Measurements from ENCODE around the gene ZNF618. TPM values are rescaled to one million over a fixed set of nuclear protein-coding genes. Genes with fewer than 3 reads are reported as not detected.

ZNF618 gene
- total RNA-seq, 2 donors from 2014 or later: 16.6 to 24.9 TPM

DNA sequence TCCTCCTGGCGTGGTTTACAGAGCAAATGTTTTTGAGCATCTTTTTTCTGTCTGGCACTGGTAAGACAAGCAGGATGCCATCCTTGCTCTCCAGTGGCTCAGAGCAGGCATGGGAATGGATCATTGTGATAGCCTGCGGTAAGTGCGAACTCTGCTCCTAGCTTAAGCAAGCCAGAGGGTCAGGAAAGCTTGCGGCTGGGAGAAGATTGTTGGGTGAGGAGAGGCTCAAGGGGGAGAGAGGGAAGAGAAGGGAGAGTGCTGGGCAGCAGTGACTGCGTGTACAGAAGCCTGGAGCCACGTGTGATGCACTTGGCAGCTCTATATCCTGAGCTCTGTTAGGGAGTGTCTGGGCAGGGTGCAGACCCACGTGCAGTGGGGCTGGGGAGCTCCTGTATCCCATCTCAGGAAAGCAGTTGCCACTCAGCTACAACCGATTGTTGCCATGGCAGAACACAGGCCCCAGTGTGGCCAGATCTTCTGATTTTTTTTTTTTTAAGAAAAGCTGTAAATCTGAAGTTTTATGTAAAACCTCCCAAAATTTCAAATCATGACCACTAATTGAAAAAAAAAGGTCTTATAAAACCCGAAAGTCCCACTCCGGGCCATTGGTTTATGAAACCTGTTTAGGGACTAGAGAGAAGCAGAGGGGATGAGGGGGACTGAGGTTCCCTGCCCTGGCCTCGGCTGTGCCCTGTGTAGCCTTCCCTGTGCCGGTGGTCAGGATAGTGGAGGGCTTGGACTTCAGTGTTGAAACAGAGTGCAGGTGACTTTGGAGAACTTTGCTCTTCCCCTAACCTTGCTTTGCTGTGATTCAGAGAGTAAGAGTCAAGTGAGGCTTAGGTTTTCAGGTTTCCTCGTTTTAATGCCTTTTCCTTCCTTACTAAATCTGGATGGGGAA lies 67.3 kb downstream of the ZNF618 start:
- ATAC-seq (ENCODE audit: insufficient number of reproducible peaks, low FRiP score, low read depth) (no peak), DNase-seq (ENCODE audit: low spot score) (no peak)
- Histone ChIP-seq H3K4me3 (no peak overlapping the region), H3K9me3 (no peaks in the 10 kb centered on the region), H3K36me3 (no peaks in the 10 kb centered on the region), H3K27ac (no peak overlapping the region), H3K27me3 (replicated peaks; ENCODE audit: insufficient read depth) (no peaks in the 10 kb centered on the region), H3K4me1 (ENCODE audit: control insufficient read depth in 1 of 2, low read depth in 2 of 2) (peaks cover 13 to 29% of the 10 kb centered on the region in 2 donors)
- TF ChIP-seq, protein P1, sequence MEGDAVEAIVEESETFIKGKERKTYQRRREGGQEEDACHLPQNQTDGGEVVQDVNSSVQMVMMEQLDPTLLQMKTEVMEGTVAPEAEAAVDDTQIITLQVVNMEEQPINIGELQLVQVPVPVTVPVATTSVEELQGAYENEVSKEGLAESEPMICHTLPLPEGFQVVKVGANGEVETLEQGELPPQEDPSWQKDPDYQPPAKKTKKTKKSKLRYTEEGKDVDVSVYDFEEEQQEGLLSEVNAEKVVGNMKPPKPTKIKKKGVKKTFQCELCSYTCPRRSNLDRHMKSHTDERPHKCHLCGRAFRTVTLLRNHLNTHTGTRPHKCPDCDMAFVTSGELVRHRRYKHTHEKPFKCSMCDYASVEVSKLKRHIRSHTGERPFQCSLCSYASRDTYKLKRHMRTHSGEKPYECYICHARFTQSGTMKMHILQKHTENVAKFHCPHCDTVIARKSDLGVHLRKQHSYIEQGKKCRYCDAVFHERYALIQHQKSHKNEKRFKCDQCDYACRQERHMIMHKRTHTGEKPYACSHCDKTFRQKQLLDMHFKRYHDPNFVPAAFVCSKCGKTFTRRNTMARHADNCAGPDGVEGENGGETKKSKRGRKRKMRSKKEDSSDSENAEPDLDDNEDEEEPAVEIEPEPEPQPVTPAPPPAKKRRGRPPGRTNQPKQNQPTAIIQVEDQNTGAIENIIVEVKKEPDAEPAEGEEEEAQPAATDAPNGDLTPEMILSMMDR (IDR thresholded peaks at IDR 0.05): no peak

DNA sequence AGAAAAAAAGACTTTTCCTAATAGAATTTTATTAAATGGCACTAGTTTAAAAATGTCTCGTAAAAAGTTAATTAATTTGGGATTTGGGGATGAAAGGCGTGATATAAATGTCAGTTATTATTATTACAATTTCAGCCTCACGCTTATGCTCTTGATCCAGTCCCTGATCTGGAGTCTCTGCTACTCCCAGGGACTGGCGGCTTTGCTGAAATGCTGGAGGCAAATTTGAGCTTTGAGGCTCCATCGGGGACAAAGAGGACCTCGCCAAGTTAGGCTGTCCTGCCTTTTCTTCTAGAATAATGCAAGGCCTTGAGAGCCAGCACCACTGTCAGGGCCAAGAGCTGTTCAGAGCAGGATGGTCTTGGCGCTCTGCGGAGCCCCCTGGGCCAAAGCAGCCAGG lies 69.7 kb downstream of the ZNF618 start:
- TF ChIP-seq, protein P1 (IDR thresholded peaks at IDR 0.05): no peak
- no peak overlapping the region for H3K27ac ChIP-seq
- H3K27me3 ChIP-seq (replicated peaks; ENCODE audit: insufficient read depth): no peaks in the 10 kb centered on the region
- peaks cover 8 to 27% of the 10 kb centered on the region in 2 donors for H3K4me1 ChIP-seq (ENCODE audit: control insufficient read depth in 1 of 2, low read depth in 2 of 2)
- no peak overlapping the region for H3K4me3 ChIP-seq
- ATAC-seq (ENCODE audit: insufficient number of reproducible peaks, low FRiP score, low read depth) (no peak), DNase-seq (ENCODE audit: low spot score) (no peak)
- no peaks in the 10 kb centered on the region for H3K9me3 ChIP-seq
- H3K36me3 ChIP-seq: no peaks in the 10 kb centered on the region

DNA sequence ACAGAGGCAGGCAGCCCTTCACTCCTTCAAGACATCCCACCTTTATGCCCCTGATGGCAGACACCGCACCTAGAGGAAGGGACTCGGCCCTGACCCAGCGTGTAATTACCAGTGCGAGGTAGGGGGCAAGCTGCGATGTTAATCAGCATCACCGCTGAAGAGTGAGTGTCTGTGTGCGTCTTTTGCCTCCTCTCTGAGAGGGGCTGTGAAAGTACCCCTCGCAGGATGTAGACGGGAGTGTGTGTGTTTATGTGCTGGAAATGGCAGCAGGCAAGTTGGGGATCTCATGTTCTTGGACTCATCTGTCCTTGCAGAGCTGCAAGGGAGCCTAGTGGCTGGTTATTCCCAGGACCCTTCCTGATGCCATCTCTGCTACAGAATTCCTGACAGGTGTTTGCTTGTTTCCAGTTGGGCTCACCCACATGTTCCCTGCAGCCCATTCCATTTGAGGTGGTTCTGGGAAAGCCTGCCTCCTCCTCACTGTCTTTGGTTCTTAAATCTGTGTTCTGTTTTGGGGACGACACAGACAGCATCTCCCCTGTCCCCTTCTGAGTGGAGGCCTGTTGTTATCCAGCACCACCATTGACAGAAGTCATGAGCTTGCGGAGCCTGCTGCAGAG lies 70.5 kb downstream of the ZNF618 start:
- Histone ChIP-seq H3K27ac (no peak overlapping the region), H3K27me3 (replicated peaks; ENCODE audit: insufficient read depth) (no peaks in the 10 kb centered on the region), H3K4me3 (no peak overlapping the region), H3K4me1 (ENCODE audit: control insufficient read depth in 1 of 2, low read depth in 2 of 2) (peaks cover 3 to 19% of the 10 kb centered on the region in 2 donors), H3K36me3 (no peaks in the 10 kb centered on the region), H3K9me3 (no peaks in the 10 kb centered on the region)
- TF ChIP-seq, protein P1 (IDR thresholded peaks at IDR 0.05): no peak
- no peak for DNase-seq (ENCODE audit: low spot score)
- no peak for ATAC-seq (ENCODE audit: insufficient number of reproducible peaks, low FRiP score, low read depth)

DNA sequence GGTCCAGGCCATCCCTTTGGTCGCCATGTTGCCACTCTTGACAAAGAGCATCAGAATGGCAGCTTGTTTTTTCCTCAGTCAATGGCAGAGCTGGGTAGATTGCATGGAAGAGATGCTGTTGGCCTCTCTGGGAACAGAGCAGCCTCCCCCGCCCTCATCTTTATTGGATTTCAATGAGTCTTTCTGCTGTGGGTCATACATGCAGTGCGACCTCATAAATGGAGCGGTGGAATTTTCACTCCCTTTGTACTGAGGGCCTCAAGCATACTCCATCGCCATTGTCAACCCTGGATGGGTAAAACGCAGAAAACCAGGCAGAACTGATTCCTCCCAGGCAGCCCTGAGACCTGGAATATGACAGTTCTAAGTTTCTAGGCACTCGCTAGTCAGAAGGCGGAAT lies 71.8 kb downstream of the ZNF618 start:
- TF ChIP-seq, protein P1 (IDR thresholded peaks at IDR 0.05): no peak
- Histone ChIP-seq H3K9me3 (no peaks in the 10 kb centered on the region), H3K27me3 (replicated peaks; ENCODE audit: insufficient read depth) (no peaks in the 10 kb centered on the region), H3K36me3 (no peaks in the 10 kb centered on the region), H3K27ac (no peak overlapping the region), H3K4me3 (no peak overlapping the region), H3K4me1 (ENCODE audit: control insufficient read depth in 1 of 2, low read depth in 2 of 2) (peaks cover 0 to 19% of the 10 kb centered on the region in 2 donors)
- DNase-seq (ENCODE audit: low spot score): no peak
- ATAC-seq (ENCODE audit: insufficient number of reproducible peaks, low FRiP score, low read depth): no peak

DNA sequence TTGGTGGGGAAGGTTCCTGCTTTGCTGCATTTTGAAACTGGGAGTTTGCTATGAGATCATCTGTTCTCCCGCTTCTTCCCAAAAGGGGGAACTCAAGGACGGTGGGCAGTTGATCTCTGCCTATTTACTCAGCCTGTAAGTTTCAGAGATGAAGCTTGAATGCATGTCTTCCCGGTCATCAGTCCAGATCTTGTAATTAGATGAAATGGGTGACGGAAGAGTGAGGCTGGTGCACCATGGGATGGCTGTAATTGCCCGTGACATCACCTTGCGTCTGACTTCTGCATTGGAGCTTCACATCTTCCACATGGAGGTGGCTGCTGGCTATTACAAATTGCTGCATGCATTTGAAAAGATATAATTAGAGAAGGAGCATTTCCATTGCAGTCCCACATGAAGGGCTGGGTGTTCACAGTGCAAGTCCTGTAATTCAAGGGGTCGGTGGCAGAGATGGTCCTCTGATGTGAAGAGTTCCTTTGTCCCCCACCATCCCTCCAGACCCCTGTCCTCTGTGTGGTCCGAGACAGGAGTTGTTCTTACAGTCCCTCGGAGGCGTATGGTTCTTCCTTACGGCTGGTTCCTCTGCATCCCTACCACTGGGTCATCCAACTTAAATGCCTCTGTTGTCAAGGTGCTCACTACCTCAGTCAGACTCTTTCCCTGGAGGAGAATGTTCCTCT lies 72.9 kb downstream of the ZNF618 start:
- ATAC-seq (ENCODE audit: insufficient number of reproducible peaks, low FRiP score, low read depth): no peak
- no peak overlapping the region for H3K4me3 ChIP-seq
- no peak for DNase-seq (ENCODE audit: low spot score)
- TF ChIP-seq, protein P1 (IDR thresholded peaks at IDR 0.05): no peak
- H3K4me1 ChIP-seq (ENCODE audit: control insufficient read depth in 1 of 2, low read depth in 2 of 2): peaks cover 7 to 22% of the 10 kb centered on the region in 2 donors
- H3K27ac ChIP-seq: no peak overlapping the region
- no peaks in the 10 kb centered on the region for H3K27me3 ChIP-seq (replicated peaks; ENCODE audit: insufficient read depth)
- no peaks in the 10 kb centered on the region for H3K9me3 ChIP-seq
- no peaks in the 10 kb centered on the region for H3K36me3 ChIP-seq

Measured in thoracic aorta (tissue), 2 donors.